ENCODE data around the gene DNM1.

DNA sequence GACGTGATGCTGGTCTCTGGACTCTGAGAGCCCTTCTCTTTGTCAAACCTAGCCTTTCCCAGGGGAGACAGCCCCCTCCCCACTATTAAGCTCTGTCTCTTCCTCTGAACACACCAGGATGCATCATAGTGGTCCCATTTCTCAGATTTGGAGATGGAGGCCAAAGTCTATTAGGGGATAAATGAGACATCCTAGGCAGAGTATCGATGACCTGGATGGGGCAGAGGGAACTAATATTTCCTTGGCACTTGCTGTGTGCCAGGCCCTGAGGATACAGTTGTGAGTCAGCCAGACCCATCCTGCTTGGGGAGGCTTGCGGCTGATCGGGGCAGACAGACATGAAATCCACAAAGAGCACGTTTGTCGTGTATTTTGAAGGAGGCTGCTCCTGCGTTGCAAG, 5.2 kb downstream of the DNM1 start:
- TF ChIP-seq, protein P1, sequence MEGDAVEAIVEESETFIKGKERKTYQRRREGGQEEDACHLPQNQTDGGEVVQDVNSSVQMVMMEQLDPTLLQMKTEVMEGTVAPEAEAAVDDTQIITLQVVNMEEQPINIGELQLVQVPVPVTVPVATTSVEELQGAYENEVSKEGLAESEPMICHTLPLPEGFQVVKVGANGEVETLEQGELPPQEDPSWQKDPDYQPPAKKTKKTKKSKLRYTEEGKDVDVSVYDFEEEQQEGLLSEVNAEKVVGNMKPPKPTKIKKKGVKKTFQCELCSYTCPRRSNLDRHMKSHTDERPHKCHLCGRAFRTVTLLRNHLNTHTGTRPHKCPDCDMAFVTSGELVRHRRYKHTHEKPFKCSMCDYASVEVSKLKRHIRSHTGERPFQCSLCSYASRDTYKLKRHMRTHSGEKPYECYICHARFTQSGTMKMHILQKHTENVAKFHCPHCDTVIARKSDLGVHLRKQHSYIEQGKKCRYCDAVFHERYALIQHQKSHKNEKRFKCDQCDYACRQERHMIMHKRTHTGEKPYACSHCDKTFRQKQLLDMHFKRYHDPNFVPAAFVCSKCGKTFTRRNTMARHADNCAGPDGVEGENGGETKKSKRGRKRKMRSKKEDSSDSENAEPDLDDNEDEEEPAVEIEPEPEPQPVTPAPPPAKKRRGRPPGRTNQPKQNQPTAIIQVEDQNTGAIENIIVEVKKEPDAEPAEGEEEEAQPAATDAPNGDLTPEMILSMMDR (conservative IDR thresholded peaks at IDR 0.05; ENCODE audit: low read depth in 2 of 2), result no peak
- TF ChIP-seq POLR2AphosphoS5 (IDR thresholded peaks at IDR 0.05; ENCODE audit: low read depth) (no peak), STAT1 (IDR thresholded peaks at IDR 0.05; ENCODE audit: unreplicated experiment) (no peak), EZH2 (IDR thresholded peaks at IDR 0.05; ENCODE audit: low read depth, unreplicated experiment) (no peak), ZNF331 (CRISPR knock-in tag; IDR thresholded peaks at IDR 0.05; ENCODE audit: low read depth) (no peak), CREB1 (CRISPR knock-in tag; IDR thresholded peaks at IDR 0.05; ENCODE audit: low read depth) (no peak), EZH2phosphoT487 (IDR thresholded peaks at IDR 0.05; ENCODE audit: unreplicated experiment) (no peak)

All from GM23338 (cell line).